HepG2 (cell line): Measurements from ENCODE around the gene ECM1. TPM values are rescaled to one million over a fixed set of nuclear protein-coding genes. Genes with fewer than 3 reads are reported as not detected.
A peak's percentile ranks its signal among the peaks of the same experiment; 100 is the strongest.

ENCODE experiments used
- ATM ChIP-seq: fragments of 450-650 bp; IDR thresholded peaks from 2 replicates; pipeline ENCODE4 v1.7.1; 2017; ENCODE audit warnings: mild to moderate bottlenecking, borderline replicate concordance
- BCL3 ChIP-seq: sonication (generic); formaldehyde crosslinking; IDR thresholded peaks from 2 replicates; pipeline ENCODE4 v1.5.1; 2020; ENCODE audit warnings: mild to moderate bottlenecking, missing genetic modification reagents, moderate library complexity
- GMEB1 ChIP-seq: sonication (generic); formaldehyde crosslinking; IDR thresholded peaks from 2 replicates; pipeline ENCODE4 v1.5.1; 2020; ENCODE audit warnings: missing genetic modification reagents, mild to moderate bottlenecking, borderline replicate concordance
- HOXA5 ChIP-seq: sonication (generic); formaldehyde crosslinking; IDR thresholded peaks from 2 replicates; pipeline ENCODE4 v1.4.0; 2020; ENCODE audit warnings: missing genetic modification reagents
- KDM2A ChIP-seq: sonication (generic); formaldehyde crosslinking; IDR thresholded peaks from 2 replicates; pipeline ENCODE4 v1.4.0; 2020; ENCODE audit warnings: low read depth, missing genetic modification reagents, borderline replicate concordance
- MED13 ChIP-seq: sonication (generic); formaldehyde crosslinking; IDR thresholded peaks from 2 replicates; pipeline ENCODE4 v1.5.0; 2020; ENCODE audit warnings: missing genetic modification reagents
- NFKB2 ChIP-seq: sonication (generic); formaldehyde crosslinking; IDR thresholded peaks from 2 replicates; pipeline ENCODE4 v1.4.0; 2020; ENCODE audit warnings: missing genetic modification reagents, borderline replicate concordance
- RAD21 ChIP-seq: fragments of 450-650 bp; formaldehyde crosslinking; IDR thresholded peaks from 2 replicates; pipeline ENCODE4 v1.5.0; 2020; ENCODE audit warnings: mild to moderate bottlenecking
- RAD51 ChIP-seq: fragments of 450-650 bp; IDR thresholded peaks from 2 replicates; pipeline ENCODE4 v1.6.1; 2016; ENCODE audit warnings: borderline replicate concordance
- RELA ChIP-seq: sonication (generic); formaldehyde crosslinking; IDR thresholded peaks from 2 replicates; pipeline ENCODE4 v1.4.0; 2020; ENCODE audit warnings: missing genetic modification reagents
- SCMH1 ChIP-seq: sonication (generic); formaldehyde crosslinking; IDR thresholded peaks from 2 replicates; pipeline ENCODE4 v1.9.0; 2021; ENCODE audit warnings: missing genetic modification reagents, mild to moderate bottlenecking, borderline replicate concordance
- TBP ChIP-seq: sonication (generic); formaldehyde crosslinking; IDR thresholded peaks from 2 replicates; pipeline ENCODE4 v1.5.0; 2020; ENCODE audit warnings: missing genetic modification reagents
- ZHX1 ChIP-seq: sonication (generic); formaldehyde crosslinking; IDR thresholded peaks from 2 replicates; pipeline ENCODE4 v1.8.1; 2022; ENCODE audit warnings: low read depth, mild to moderate bottlenecking, missing genetic modification reagents
- ZKSCAN8 ChIP-seq: IDR thresholded peaks from 2 replicates; pipeline ENCODE4 v1.6.1; 2016; ENCODE audit warnings: borderline replicate concordance, missing genetic modification reagents, missing compliant biosample characterization
- ZNF274 ChIP-seq: sonication (generic); formaldehyde crosslinking; IDR thresholded peaks from 2 replicates; pipeline ENCODE4 v1.5.1; 2020; ENCODE audit warnings: mild to moderate bottlenecking, missing genetic modification reagents
- ZNF432 ChIP-seq: sonication (generic); formaldehyde crosslinking; IDR thresholded peaks from 2 replicates; pipeline ENCODE4 v1.5.0; 2020; ENCODE audit warnings: missing genetic modification reagents, mild to moderate bottlenecking, borderline replicate concordance
- ZNF646 ChIP-seq: sonication (generic); formaldehyde crosslinking; IDR thresholded peaks from 2 replicates; pipeline ENCODE4 v1.9.0; 2021; ENCODE audit warnings: mild to moderate bottlenecking, missing genetic modification reagents
- ZNF768 ChIP-seq: sonication (generic); formaldehyde crosslinking; IDR thresholded peaks from 2 replicates; pipeline ENCODE4 v1.4.0; 2020; ENCODE audit warnings: missing genetic modification reagents
- ZZZ3 ChIP-seq: sonication (generic); formaldehyde crosslinking; IDR thresholded peaks from 2 replicates; pipeline ENCODE4 v1.4.0; 2020; ENCODE audit warnings: missing genetic modification reagents, mild to moderate bottlenecking, borderline replicate concordance
- polyA plus RNA-seq, 8 experiments: library from polyadenylated mRNA; depleted of rRNA in 3 of 8; stranded (reverse) in 7 of 8; unstranded in 1 of 8; fragments of >200 nt; fragmentation: Illumina TruSeq in 4 of 8; extraction: Trizol in 4 of 8; gene quantifications; 2 replicates each; pipeline versions ENCODE4 v1.2.1 to v1.2.3, GENCODE V29; 2011 to 2016; ENCODE audit warnings: low read depth in 4 of 8, missing spikeins in 1 of 8, mixed read lengths in 1 of 8; ENCODE audit not compliant: insufficient read depth in 1 of 8
- total RNA-seq, 5 experiments: library from RNA; depleted of rRNA; stranded (reverse); fragments of >200 nt; fragmentation: Illumina TruSeq; extraction: Trizol; gene quantifications; 2 replicates each; pipeline ENCODE4 v1.2.3, GENCODE V29; 2016; ENCODE audit warnings: low read depth in 1 of 5

The ECM1 gene
- total and polyA plus RNA-seq, 2 of the 13 experiments (the other 11 are each of a cell fraction or from before 2014, with no cell fraction given), result 0.42 to 1.0 TPM

- no peak for TF ChIP-seq ZNF646 (CRISPR knock-in tag)
- no peak for TF ChIP-seq RAD51
- no peak for TF ChIP-seq HOXA5
- TF ChIP-seq GMEB1, result no peak
- TF ChIP-seq NFKB2 (CRISPR knock-in tag), result no peak
- no peak for TF ChIP-seq MED13 (CRISPR knock-in tag)
- no peak for TF ChIP-seq RELA (CRISPR knock-in tag)
- TF ChIP-seq ZZZ3 (CRISPR knock-in tag), result no peak
- TF ChIP-seq ZNF432 (CRISPR knock-in tag), result no peak
- peak; percentile 56; the same call in 1 of the 2 replicates for TF ChIP-seq KDM2A (CRISPR knock-in tag)
- TF ChIP-seq TBP (CRISPR knock-in tag), result no peak
- 0 out of 2 replicates have a peak, but pooled peaks have one; percentile 31 for TF ChIP-seq ZNF768
- TF ChIP-seq ZKSCAN8 (CRISPR knock-in tag), result no peak
- TF ChIP-seq SCMH1 (CRISPR knock-in tag), result no peak
- TF ChIP-seq ZNF274 (CRISPR knock-in tag), result no peak
- TF ChIP-seq ATM, result no peak
- TF ChIP-seq ZHX1 (CRISPR knock-in tag), result 0 out of 2 replicates have a peak, but pooled peaks have one; percentile 44
- peak; percentile 79 for TF ChIP-seq RAD21 (CRISPR knock-in tag)
- 0 out of 2 replicates have a peak, but pooled peaks have one; percentile 22 for TF ChIP-seq BCL3 (CRISPR knock-in tag)
Measured at GRCh38 chr1:150560011-150560438, 52.1 kb downstream of the ECM1 start (continued).
